HG03045 (cell line): ENCODE results near the gene NYAP2.

ENCODE experiments used
- ATAC-seq: cut with Tn5 transposase; IDR thresholded peaks from one replicate; pipeline ENCODE4 v1.9.1; 2021; ENCODE audit warnings: mild to moderate bottlenecking, moderate library complexity; ENCODE audit not compliant: unreplicated experiment

The NYAP2 gene

DNA sequence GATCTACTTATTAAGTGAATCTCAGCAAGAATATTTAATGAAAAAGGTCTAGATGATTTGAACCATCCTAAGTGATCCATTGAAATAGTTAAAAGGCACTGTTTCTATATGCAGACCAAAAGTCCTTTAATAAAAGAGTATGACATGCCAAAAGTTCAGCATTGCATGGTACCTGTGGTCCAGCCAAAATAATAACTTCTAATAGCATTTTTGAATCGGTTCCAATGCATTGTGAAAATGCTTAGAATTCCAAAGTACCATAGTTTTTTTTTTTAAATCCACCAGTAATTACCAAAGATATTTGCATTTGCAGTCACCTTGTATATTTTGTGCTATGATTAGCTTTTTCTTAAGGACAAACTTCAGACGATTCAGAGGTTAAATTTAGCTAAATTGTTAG lies 79.9 kb downstream of the NYAP2 start:
- no peak for ATAC-seq

DNA sequence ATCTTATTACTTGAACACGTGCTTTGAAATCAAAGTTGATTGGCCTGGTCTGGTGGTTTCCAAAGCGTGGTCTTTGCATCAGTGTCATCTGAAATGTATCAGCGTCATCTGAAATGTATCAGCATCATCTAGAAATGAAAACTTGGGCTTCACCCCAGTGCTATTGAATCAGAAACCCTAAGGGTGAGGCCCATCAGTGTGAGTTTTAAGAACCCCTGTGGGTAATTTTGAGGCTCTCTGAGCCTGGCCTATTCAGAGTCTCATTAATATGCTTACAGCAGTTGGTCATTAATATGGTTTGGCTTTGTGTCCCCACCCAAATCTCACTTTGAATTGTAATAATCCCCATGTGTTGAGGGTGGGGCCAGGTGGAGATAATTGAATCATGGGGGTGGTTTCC lies 85.2 kb downstream of the NYAP2 start:
- no peak for ATAC-seq

DNA sequence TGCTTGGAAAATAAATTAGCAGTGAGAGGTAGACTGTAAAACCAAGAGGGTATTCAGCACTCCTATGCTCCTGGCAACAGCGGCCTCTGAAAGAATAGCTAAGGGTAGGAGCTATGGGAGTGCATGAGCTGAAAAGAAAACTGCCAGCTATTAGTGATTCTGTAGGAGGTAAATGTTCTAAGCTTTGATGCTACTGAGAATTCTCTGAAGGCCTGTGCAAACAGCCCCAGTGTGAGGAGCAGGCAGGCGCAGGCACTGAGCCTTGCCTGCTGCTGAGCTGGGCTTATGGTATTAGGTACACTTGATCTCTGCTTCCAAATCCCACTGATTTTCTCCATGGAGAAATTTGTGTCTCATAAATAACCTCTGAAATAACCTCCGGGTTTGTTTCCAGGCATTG lies 86.7 kb downstream of the NYAP2 start:
- no peak for ATAC-seq

DNA sequence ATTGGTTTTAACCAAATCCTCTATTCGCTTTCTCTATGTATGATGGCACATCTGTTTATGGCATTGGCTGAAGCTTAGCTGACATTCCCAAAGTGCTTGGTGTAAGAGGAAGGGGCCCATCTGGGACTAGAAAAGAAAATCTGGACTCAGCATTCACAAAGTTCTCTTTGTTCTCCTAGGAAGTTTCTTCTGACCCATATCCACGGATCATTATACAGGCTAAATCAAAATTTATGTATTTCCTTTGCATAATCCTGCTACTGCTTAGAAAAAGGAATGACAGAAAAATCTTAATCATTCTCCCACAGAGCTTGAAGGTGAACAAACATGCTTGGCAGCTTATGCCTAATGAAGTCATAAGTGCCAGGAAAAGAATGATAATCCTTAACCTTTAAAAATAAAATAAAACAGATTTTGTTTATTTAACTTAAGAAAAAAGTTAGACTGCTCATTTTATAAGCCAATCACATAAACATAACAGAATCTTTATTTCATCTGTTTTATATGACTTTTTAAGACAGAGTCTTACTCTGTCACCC lies 88.4 kb downstream of the NYAP2 start:
- ATAC-seq: no peak

DNA sequence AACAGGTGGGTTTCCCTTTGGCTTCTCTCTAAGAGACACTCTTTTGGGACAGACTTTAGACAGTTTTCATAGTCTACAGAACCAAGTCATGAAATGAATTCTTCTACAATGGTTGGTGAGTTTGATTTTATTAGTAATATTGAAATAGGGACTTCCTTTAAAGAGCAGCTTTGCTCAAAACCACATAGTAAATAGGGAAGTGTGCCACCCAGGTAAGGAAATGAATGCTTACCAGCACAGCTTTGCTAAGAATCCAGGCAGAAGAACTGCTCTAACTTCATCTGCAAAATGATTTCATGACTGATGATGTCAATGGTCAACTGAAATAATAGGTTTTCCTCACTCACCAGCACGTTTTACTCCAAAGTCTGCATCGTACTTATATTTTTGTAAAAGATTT lies 89.2 kb downstream of the NYAP2 start:
- no peak for ATAC-seq

DNA sequence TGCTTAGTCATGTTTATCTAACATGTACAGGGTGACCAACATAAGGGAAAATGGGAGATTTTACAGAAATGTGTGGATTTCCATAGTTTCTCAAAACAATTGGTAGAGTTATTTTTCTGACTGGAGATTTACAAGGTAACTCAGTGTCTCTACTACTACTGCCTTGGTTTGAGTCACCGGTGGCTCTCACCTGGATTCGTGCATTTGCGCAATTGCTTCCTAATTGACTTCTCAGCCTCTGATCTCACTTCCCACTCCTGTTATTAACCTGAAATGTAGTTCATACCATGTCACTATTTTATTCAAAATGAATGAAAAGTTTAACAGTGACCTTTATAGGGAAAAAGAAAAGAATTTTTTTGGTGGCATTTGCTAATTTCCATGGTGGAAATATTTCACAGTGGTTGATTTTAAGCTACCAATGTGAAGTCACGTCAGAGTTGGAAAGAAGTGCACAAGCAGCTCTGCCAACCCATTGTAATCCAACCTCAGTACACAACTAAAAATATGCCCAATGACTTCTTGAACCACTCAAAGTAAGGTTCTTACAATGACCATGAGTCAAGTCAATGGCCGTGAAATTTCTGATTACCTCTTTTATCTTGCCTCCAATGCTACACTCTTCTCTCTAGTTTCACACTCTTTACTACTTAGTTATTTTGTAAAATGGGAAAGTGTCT lies 94.0 kb downstream of the NYAP2 start:
- ATAC-seq: no peak

DNA sequence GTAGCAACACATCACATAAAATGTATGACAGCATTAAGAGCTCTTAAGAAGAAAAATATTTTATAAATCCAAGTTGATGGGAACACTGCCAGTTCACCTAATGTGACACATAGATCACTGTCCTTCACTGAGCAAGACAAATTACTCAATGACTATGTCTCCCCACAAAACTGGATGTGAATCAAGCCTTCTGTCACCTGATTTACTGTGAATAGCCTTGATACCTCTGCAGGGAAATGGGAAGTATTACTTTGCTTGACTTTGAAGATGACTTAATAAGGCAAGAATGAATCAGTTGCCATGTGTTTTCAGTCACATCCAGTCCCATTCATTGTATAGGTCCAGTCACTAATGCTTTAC lies 94.6 kb downstream of the NYAP2 start:
- no peak for ATAC-seq

DNA sequence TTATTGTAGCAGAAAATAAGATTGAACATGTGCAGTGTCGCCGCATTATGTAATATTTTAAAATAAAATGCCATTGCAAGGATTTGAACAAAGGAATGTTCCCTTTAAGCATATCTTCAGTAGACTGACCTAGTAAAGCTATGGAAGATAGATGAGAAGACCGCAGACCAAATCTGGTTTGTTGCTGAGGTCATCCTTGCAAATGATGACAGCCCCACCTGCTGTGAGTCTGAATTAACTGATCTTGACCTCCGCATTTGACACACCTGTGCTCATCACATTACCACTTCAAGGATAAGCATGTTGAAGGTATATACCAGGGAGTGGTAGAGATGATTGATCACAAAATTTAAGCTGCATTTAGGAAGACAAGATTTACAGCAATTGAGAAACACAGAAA lies 96.2 kb downstream of the NYAP2 start:
- ATAC-seq: no peak

DNA sequence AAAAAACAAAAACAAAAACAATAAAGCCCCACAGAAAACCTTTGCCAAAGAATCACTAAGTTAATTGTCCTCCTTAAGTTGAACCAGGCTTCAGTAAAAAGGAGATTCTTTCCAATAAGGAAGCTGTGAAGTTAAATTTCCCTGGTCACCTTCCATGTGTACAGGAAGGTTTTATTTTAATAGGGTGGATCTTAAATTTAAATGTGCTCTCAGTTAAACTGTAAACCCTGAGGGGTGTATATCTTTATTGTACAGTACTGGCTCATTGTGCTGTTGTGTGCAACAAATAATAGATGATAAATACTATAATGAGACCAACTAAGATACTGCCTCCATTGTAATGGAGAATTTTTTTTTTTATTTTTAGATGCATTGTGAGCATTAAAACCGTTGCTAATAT lies 97.1 kb downstream of the NYAP2 start:
- no peak for ATAC-seq

DNA sequence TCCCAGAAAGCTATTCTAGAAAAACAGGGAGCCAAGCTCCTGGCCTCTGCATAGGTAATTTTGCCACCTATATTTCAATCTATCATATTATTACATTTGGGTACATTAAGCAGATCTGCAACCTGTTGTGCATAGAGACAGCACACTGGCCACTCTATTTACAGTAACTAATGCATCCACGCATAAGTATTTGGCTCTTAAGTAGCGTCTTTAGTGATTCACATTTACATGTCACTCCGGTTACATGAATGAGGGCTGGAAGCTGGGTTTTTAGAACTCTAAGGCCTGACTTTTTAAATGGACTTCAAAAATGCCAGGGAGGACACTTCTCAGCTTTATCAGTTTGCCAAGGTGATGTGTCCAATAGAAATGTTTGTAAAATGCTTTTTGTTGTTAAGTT lies 97.7 kb downstream of the NYAP2 start:
- ATAC-seq: no peak

DNA sequence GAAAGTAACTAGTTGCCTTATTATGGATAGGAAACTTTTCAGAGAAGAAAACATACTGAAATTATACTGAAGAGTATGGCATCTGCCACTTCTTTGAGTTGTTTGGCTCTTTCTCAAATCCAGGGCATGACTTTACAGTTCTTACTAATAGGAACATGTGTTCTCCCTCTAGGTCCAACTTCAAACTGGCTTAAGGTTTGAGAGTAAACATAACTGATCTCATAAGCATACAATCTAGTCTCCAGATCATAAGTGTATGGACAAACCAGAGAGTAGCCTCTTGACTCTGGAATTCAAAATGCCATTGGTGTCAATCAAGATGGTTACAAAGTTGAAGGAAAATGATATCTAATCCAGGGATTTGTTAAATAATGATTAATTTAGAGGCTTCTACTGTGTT lies 101.5 kb downstream of the NYAP2 start:
- no peak for ATAC-seq

DNA sequence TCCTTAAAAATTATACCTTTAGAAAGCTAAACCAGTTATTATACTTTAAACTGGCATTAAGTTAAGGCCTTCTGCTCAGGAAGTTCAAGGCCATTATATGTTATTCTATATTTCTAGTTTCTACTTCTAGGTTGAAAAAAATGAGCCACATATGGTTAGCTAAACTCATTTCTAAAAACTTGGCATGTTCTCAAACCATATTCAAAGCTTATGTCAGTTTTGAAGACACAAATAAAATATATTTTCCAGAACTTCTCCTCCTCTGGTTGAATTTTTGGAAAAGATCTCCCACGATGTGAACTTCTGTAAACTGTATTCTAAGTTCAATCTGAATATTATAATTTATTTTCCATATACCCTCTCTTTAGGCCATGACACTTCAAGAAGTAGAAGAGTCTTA lies 103.5 kb downstream of the NYAP2 start:
- no peak for ATAC-seq

DNA sequence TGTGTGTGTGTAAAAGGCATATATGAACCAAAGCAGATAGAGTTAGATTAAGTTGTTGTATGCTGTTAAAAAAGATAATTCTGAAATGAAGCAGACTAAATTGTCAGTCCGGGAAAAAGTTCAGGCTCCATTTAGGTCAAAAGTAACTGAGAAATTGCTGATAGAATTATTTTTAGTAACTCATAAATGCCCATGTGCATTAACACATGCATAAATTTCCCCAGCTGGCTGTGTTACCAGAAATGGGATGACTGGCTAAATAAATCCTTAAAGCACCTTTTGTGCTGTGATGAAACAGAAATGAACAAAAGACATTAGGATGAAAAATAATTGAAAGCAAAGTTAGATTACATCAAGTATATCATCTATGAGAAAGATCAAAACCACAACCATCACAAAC lies 111.3 kb downstream of the NYAP2 start:
- ATAC-seq: no peak

DNA sequence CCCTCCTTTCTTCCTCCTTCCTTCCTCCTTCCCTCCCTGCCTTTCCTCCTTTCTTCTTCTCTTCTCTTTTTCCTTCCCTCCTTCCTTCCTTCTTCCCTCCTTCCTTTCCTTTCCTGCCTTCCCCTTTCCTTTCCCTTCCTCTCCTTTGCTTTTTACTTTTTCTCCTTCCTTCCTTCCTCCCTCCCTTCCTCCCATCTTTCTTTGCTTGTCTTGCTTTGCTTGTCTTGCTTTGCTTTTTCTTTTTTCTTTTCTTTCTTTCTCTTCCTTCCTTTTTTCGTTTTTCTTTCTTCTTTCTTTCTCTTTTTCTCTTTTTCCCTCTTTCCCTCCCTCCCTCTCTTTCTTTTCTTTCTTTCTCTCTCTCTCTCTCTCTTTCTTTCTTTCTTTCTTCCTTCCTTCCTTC lies 113.0 kb downstream of the NYAP2 start:
- no peak for ATAC-seq

DNA sequence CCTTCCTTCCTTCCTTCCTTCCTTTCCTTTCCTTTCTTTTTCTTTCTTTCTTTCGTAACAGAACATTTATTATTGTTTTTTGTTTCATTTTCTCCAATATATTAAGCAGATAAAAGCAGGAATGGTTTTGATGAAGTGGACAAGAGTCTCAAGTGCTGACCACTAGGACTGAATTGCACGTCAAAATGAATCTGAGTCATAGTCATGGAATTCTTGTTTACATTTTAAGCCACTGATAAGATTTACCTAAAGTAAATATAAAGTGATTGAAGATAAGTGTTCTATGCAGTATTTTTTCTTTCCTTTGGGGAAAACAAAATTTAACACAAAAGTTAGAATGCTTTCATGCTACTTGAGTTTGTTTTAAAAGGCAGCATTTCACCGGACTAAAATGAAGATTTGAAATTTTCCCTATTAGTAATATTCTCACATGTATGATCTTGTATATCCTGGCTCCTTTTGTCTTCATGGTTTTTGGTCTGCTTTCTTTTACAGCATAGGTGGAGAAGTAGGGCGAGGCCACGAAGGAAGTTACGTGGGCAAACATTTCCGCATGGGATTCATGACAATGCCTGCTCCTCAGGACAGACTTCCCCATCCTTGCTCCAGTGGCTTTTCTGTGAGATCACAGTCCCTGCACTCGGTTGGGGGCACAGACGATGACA lies 113.5 kb downstream of the NYAP2 start:
- no peak for ATAC-seq

DNA sequence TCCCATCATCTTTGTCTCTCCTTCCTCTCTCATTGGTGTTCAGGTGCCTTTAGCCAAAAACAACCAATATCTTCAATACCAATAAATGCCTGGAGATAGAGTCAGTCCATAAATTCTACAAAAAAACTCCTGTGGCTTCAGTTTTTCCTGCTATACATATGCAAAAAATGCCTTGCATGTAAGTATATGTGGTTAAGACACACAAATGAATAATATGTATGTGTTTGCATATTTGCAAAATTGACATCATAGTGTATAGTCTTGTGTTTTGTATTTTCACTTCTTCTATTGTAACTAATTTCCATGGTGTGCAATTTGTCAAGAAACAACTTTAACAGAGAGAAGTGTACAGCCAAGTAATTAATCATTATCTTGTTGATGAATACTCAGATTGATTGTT lies 115.5 kb downstream of the NYAP2 start:
- no peak for ATAC-seq

DNA sequence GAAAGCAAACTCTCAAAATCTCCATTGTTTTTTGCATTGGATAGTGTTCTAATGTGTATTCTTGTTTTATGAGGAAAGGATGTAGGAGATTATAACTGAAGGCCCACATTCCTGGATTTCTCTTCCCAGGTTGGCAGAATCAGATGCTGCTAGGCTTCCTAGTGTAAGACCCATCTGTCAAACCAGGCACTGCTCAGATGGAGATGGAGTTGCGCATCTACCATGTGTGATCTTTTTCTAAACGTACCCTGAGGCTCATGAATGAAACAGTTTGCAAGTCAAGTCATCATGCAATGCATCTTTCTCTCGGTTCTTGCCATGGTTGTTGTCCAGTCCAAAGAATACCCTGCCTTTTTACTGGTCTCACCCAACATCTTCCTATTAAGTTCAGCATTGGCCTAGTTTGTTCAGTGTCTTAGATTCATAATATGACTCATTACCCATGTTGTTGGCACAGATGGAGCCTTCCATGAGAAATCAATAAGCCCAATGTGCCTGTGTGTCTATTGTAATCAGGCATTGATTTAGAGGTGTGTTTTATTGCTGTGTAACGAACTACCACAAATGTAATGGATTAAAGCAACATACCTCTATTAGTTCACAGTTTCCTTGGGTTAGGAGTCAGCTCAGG lies 127.4 kb downstream of the NYAP2 start:
- no peak for ATAC-seq

DNA sequence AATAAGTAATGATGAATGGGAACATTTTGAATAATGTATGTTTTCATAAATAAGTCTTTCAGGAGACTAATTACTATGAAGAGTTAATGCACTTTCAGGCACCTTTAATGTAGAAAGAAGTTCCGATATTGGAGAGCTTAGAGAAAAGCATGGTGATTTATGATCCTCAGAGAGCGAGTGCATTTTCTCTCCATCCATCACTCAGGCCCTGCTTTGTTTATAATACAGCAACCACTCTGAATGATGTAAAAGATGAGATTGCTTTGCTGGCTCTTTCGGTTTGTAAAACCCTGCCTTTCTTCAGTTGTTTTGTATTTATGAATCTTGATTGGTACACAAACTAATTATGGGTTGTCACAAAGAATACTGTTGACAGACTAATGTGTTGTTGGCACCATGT lies 132.0 kb downstream of the NYAP2 start:
- ATAC-seq: no peak

DNA sequence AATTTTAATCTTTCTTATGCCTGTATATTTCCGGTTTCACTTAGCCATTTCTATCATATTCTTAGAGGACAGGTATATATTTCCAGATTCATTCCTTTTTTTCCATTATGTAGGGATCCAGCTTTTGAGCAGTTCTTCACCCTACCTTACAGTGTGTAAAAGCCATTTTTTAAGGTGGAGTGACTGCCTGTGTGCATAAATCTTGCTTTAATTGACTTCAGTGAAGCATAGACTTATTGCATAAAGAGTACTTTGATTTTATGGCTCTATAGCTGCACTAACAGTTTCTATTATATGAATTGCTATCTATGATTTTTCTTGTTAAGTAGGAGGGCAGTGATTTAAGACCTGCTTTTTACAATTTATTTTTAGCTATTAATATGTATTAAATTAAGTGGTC lies 132.6 kb downstream of the NYAP2 start:
- ATAC-seq: no peak

DNA sequence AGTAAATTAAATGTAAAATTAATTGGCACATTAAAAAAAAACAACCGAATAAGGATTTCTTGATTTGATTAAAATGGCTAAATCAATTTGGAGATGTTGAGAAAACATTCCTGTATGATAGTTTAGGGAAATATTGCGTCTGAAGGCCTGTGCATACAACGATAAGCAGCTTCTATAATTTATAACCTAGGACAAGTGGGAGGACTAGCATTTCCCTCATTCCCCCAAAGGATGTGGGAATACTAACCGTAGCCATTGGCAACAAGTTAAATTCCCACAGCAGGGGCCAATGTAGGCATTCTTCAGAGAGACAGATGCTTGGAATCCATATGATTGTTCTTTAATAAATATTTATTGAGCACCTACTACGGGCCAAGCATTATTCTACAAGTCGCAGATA lies 134.5 kb downstream of the NYAP2 start:
- no peak for ATAC-seq

DNA sequence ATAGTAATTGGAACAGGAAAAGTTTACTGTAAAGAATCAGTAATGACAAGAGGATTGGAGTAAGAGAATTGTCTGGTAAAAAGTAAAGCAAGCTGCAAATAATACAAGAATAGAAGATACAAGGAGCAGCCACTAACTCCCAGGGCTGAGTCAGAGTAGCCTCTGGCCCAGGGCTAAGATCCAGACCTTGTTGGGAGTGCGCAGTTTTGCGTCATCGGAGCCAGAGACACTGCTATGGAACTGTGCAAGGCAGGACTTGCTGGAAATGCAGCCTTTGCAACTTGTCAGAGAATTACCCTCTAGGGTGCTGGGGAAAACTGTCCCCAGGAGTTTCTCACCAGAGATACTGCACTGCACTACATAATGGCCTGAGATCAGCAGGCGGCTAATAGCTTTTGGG lies 135.2 kb downstream of the NYAP2 start:
- no peak for ATAC-seq

DNA sequence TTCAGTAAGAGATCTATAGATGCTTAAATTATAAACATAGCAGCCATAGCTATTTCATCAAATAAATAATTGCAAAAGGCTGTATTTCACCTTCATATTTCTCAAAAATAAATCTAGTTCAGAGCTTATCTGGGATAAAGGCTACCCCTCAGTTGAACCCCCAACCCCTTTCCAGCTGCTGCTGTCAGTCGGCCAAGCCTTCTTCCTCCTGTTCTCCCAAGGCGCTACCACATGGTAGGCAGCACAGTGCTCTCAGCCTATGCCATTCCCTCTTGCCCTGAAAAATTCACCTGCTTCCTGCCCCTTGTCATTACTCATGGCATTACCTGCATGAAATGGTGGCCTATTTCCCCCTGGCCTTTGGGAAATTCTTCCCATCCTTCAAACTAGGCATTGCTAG lies 136.5 kb downstream of the NYAP2 start:
- ATAC-seq: no peak
